A673 (cell line): ENCODE data around the gene ZMYND11. TPM values are rescaled to one million over a fixed set of nuclear protein-coding genes. Genes with fewer than 3 reads are reported as not detected.
A peak's percentile ranks its signal among the peaks of the same experiment; 100 is the strongest.

Experiments used
- BruUV-seq: library from RNA; stranded (reverse); fragments of 400-500 nt; replicated peaks from 2 replicates; lab custom pipeline; 2021; lab: Mats Ljungman, UMichigan
- CTCF ChIA-PET: fragments of 300-600 bp; sonication (Branson Sonifier 250); formaldehyde crosslinking; loops from one replicate; lab custom pipeline; 2022; ENCODE audit warnings: antibody characterized with exemption; lab: Charles Lee
- POLR2A ChIA-PET: fragments of 300-600 bp; sonication (Branson Sonifier 250); formaldehyde crosslinking; loops from one replicate; lab custom pipeline; 2022; ENCODE audit warnings: antibody characterized with exemption; ENCODE audit not compliant: low non-redundant PET; lab: Charles Lee
- DNase-seq: peaks from one replicate; pipeline ENCODE4 v3.0.0-alpha.2; 2015; ENCODE audit warnings: low spot score
- H3K27ac ChIP-seq: fragments of 200-600 bp; sonication (generic); 2 replicates; pipeline ENCODE4 v1.5.1; 2016; ENCODE audit warnings: mixed run types, low read depth, mild to moderate bottlenecking, mixed read lengths, antibody characterized with exemption, low read length; ENCODE audit not compliant: poor library complexity, severe bottlenecking
- H3K27me3 ChIP-seq: fragments of 200-600 bp; sonication (generic); replicated peaks from 2 replicates; pipeline ENCODE4 v1.6.1; 2017; ENCODE audit warnings: mixed run types, low read depth, mild to moderate bottlenecking, mixed read lengths, antibody characterized with exemption, low read length; ENCODE audit not compliant: insufficient read depth, poor library complexity
- H3K36me3 ChIP-seq: fragments of 200-600 bp; sonication (generic); 2 replicates; pipeline ENCODE4 v1.6.1; 2016; ENCODE audit warnings: mixed run types, mild to moderate bottlenecking, mixed read lengths, antibody characterized with exemption, low read length; ENCODE audit not compliant: insufficient read depth, poor library complexity, severe bottlenecking
- H3K4me1 ChIP-seq: fragments of 200-600 bp; sonication (generic); 2 replicates; pipeline ENCODE4 v1.6.1; 2017; ENCODE audit warnings: mixed run types, mild to moderate bottlenecking, mixed read lengths, antibody characterized with exemption, low read length; ENCODE audit not compliant: insufficient read depth, poor library complexity, severe bottlenecking
- H3K4me3 ChIP-seq: fragments of 200-600 bp; sonication (generic); 2 replicates; pipeline ENCODE4 v1.5.1; 2016; ENCODE audit warnings: low read depth, mixed run types, mild to moderate bottlenecking, mixed read lengths, low read length; ENCODE audit not compliant: poor library complexity, severe bottlenecking
- H3K9me3 ChIP-seq: fragments of 200-600 bp; sonication (generic); 2 replicates; pipeline ENCODE4 v1.6.1; 2016; ENCODE audit warnings: mixed run types, low read depth, mild to moderate bottlenecking, mixed read lengths, antibody characterized with exemption, low read length; ENCODE audit not compliant: poor library complexity, severe bottlenecking
- EZH2 ChIP-seq: fragments of 200-600 bp; sonication (generic); IDR thresholded peaks from 2 replicates; pipeline ENCODE4 v1.6.1; 2017; ENCODE audit warnings: borderline replicate concordance, low read depth, mild to moderate bottlenecking, mixed read lengths, antibody characterized with exemption, low read length; ENCODE audit not compliant: poor library complexity, severe bottlenecking
- intact Hi-C: fragments of 100-400 bp; cut with micrococcal nuclease; formaldehyde crosslinking; loops from one replicate; pipeline ENCODE4 v1.10.0; 2022; ENCODE audit not compliant: unreplicated experiment
- total RNA-seq: library from RNA; stranded (reverse); gene quantifications from 2 replicates; pipeline ENCODE4 v1.2.3, GENCODE V29; 2021
- TF ChIP-seq, protein P1 (sequence below): fragments of 300-800, 200-600 bp; sonication (generic); conservative IDR thresholded peaks from 2 replicates; pipeline ENCODE4 v1.5.1; 2017; ENCODE audit warnings: low read depth, mild to moderate bottlenecking, antibody characterized with exemption, low read length, moderate library complexity, mixed read lengths

ZMYND11 gene
- total RNA-seq, 1 experiment from 2014 or later = 82.8 TPM

DNA sequence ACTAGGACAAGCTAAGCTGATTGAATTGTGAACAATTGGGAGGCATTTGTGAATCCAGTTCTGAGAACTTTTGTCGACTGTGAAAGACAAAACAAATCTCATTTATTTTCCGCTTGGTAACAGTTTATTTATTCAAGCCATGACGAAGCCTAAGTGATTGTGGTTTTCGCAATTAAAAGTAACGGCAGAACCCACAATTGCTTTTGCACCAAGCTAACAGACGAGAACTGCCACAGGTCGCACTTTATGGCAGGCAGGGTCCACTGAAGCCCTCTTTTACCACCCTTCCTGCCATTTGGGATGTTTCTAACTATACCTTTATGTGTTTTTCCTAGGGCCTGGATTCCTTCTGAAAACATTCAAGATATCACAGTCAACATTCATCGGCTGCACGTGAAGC lies 111.2 kb downstream of the ZMYND11 start:
- H3K27me3 ChIP-seq = no peaks in the 10 kb centered on the region
- peaks cover 54% of the 10 kb centered on the region for H3K36me3 ChIP-seq
- H3K9me3 ChIP-seq = no peaks in the 10 kb centered on the region
- H3K4me3 ChIP-seq = no peak overlapping the region
- no peak for DNase-seq
- ChIA-PET CTCF (no interaction called here), POLR2A (no interaction called here)
- no peaks in the 10 kb centered on the region for H3K4me1 ChIP-seq
- intact Hi-C loops = no loop called here
- H3K27ac ChIP-seq = no peak overlapping the region
- TF ChIP-seq EZH2 = no peak
- TF ChIP-seq, protein P1, sequence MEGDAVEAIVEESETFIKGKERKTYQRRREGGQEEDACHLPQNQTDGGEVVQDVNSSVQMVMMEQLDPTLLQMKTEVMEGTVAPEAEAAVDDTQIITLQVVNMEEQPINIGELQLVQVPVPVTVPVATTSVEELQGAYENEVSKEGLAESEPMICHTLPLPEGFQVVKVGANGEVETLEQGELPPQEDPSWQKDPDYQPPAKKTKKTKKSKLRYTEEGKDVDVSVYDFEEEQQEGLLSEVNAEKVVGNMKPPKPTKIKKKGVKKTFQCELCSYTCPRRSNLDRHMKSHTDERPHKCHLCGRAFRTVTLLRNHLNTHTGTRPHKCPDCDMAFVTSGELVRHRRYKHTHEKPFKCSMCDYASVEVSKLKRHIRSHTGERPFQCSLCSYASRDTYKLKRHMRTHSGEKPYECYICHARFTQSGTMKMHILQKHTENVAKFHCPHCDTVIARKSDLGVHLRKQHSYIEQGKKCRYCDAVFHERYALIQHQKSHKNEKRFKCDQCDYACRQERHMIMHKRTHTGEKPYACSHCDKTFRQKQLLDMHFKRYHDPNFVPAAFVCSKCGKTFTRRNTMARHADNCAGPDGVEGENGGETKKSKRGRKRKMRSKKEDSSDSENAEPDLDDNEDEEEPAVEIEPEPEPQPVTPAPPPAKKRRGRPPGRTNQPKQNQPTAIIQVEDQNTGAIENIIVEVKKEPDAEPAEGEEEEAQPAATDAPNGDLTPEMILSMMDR = no peak
- BruUV-seq = no TSS peak

DNA sequence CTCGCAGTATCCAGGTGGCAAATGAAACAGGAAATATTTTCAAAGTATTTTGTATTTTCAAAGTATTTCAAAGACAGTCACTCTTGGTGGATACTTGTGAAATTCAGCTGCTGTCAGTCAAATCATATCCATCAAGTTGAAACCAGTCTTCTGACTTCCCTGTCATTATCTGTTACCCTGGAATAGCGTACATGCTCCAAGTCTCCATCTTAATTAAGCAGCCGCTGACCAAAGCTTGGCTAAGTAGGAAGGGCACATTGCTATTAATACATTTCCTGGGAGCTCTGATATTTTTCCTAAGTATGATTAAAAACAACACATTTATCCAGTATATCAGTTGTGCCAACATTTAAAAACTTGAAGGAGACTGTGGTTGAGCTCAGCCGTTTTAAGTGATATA lies 112.2 kb downstream of the ZMYND11 start:
- Histone ChIP-seq H3K27ac (no peak overlapping the region), H3K4me1 (no peaks in the 10 kb centered on the region), H3K27me3 (no peaks in the 10 kb centered on the region), H3K9me3 (no peaks in the 10 kb centered on the region), H3K4me3 (no peak overlapping the region), H3K36me3 (peaks cover 53% of the 10 kb centered on the region)
- TF ChIP-seq EZH2 = no peak
- TF ChIP-seq, protein P1 = no peak
- no peak for DNase-seq
- ChIA-PET CTCF (no interaction called here), POLR2A (no interaction called here)
- BruUV-seq = no TSS peak
- intact Hi-C loops = no loop called here

DNA sequence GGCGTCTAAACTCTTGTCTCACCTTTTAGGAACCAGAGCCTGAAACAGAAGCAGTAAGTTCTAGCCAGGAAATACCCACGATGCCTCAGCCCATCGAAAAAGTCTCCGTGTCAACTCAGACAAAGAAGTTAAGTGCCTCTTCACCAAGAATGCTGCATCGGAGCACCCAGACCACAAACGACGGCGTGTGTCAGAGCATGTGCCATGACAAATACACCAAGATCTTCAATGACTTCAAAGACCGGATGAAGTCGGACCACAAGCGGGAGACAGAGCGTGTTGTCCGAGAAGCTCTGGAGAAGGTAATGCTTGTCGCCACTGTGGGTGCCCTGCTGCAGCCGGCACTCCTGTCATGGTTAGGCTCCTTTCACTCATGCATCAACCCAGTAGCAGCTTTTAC lies 113.1 kb downstream of the ZMYND11 start:
- intact Hi-C loops = no loop called here
- H3K36me3 ChIP-seq = peaks cover 60% of the 10 kb centered on the region
- no peak for DNase-seq
- BruUV-seq = TSS peak; percentile 5
- H3K4me1 ChIP-seq = no peaks in the 10 kb centered on the region
- no peak overlapping the region for H3K4me3 ChIP-seq
- no peaks in the 10 kb centered on the region for H3K27me3 ChIP-seq
- H3K9me3 ChIP-seq = no peaks in the 10 kb centered on the region
- CTCF ChIA-PET = interaction anchor here (0.6 kb wide), 1 partner anchor 47 kb away, joined by 4 read pairs; no protein-coding TSS in a partner anchor
- H3K27ac ChIP-seq = no peak overlapping the region
- POLR2A ChIA-PET = no interaction called here
- TF ChIP-seq EZH2 = no peak
- TF ChIP-seq, protein P1 = no peak
